GM19240 (cell line): ENCODE results near the gene PHF20.
A peak's percentile ranks its signal among the peaks of the same experiment; 100 is the strongest.
"Not testable (repeated sequence)": the region's sequence is repeated elsewhere in the genome, so short reads cannot be mapped to it uniquely, and the experiment has no call there.

Experiments
- DNase-seq: peaks from one replicate; pipeline ENCODE4 v3.0.0; 2011; ENCODE audit warnings: low spot score; ENCODE audit not compliant: insufficient read length

Gene PHF20

GRCh38 chr20:35771689-35772562 is at the start of gene PHF20:
PHF20 (plus strand) TSS chr20:35772015; CDS start chr20:35801523, 29,508 bp downstream.
- peak; percentile 78 for DNase-seq

- DNase-seq = not testable (repeated sequence)
Measured at GRCh38 chr20:35723275-35723639, 48.6 kb upstream of the PHF20 start.

GRCh38 chr20:35723652-35724320 is 48.0 kb upstream of the PHF20 start:
- DNase-seq = not testable (repeated sequence)

- no peak for DNase-seq
Measured at GRCh38 chr20:35724321-35725230, 47.2 kb upstream of the PHF20 start.

- no peak for DNase-seq
Measured at GRCh38 chr20:35726842-35727711, 44.7 kb upstream of the PHF20 start.

GRCh38 chr20:35729283-35729807 is 42.5 kb upstream of the PHF20 start:
- no peak for DNase-seq

GRCh38 chr20:35729836-35730582 is 41.8 kb upstream of the PHF20 start:
- DNase-seq = no peak

GRCh38 chr20:35730583-35731468 is 41.0 kb upstream of the PHF20 start:
- no peak for DNase-seq

GRCh38 chr20:35731469-35731788 is 40.4 kb upstream of the PHF20 start:
- DNase-seq = no peak

- DNase-seq = no peak
Measured at GRCh38 chr20:35731862-35732643, 39.8 kb upstream of the PHF20 start.

- no peak for DNase-seq
Measured at GRCh38 chr20:35732644-35732982, 39.2 kb upstream of the PHF20 start.

- DNase-seq = no peak
Measured at GRCh38 chr20:35734374-35734773, 37.4 kb upstream of the PHF20 start.

GRCh38 chr20:35734777-35735649 is 36.8 kb upstream of the PHF20 start:
- DNase-seq = no peak

GRCh38 chr20:35735826-35736470 is 35.9 kb upstream of the PHF20 start:
- DNase-seq = no peak

GRCh38 chr20:35737865-35738333 is 33.9 kb upstream of the PHF20 start:
- DNase-seq = no peak

GRCh38 chr20:35738410-35739179 is 33.2 kb upstream of the PHF20 start:
- DNase-seq = no peak
